Type B pancreatic cell (in vitro differentiated cells): ENCODE results near the gene CX3CR1. TPM values are rescaled to one million over a fixed set of nuclear protein-coding genes. Genes with fewer than 3 reads are reported as not detected.
A peak's percentile ranks its signal among the peaks of the same experiment; 100 is the strongest.

Experiments
- DNase-seq: peaks from one replicate; pipeline ENCODE4 v3.0.0; 2021; ENCODE audit warnings: mixed read lengths; ENCODE audit not compliant: unreplicated experiment; ENCODE audit errors: extremely low spot score
- H3K27ac Mint-ChIP-seq: 2 replicates; pipeline ENCODE4 v1.8.0; 2021; ENCODE audit warnings: mild to moderate bottlenecking, mixed read lengths
- H3K27me3 Mint-ChIP-seq: 2 replicates; pipeline ENCODE4 v1.8.0; 2021; ENCODE audit warnings: mixed read lengths
- H3K36me3 Mint-ChIP-seq: 2 replicates; pipeline ENCODE4 v1.8.0; 2021; ENCODE audit warnings: mixed read lengths
- H3K4me1 Mint-ChIP-seq: one replicate; pipeline ENCODE4 v1.8.0; 2021; ENCODE audit warnings: mixed read lengths; ENCODE audit not compliant: unreplicated experiment
- H3K4me3 Mint-ChIP-seq: 2 replicates; pipeline ENCODE4 v1.8.0; 2021; ENCODE audit warnings: mild to moderate bottlenecking, mixed read lengths
- H3K9me3 Mint-ChIP-seq: 2 replicates; pipeline ENCODE4 v1.8.0; 2021; ENCODE audit warnings: mixed read lengths
- total RNA-seq: library from RNA; stranded (reverse); gene quantifications from 2 replicates; pipeline ENCODE4 v1.2.1, GENCODE V29; 2021; ENCODE audit warnings: low replicate concordance
- TF ChIP-seq, protein P1 (sequence below): fragments of 200-600 bp; sonication (generic); conservative IDR thresholded peaks from 2 replicates; pipeline ENCODE4 v1.5.0; 2021; ENCODE audit warnings: antibody characterized with exemption, mild to moderate bottlenecking

Gene CX3CR1
- total RNA-seq, 1 donor from 2014 or later = not detected

- no peaks in the 10 kb centered on the region for H3K36me3 Mint-ChIP-seq
- no peak for DNase-seq
- TF ChIP-seq, protein P1, sequence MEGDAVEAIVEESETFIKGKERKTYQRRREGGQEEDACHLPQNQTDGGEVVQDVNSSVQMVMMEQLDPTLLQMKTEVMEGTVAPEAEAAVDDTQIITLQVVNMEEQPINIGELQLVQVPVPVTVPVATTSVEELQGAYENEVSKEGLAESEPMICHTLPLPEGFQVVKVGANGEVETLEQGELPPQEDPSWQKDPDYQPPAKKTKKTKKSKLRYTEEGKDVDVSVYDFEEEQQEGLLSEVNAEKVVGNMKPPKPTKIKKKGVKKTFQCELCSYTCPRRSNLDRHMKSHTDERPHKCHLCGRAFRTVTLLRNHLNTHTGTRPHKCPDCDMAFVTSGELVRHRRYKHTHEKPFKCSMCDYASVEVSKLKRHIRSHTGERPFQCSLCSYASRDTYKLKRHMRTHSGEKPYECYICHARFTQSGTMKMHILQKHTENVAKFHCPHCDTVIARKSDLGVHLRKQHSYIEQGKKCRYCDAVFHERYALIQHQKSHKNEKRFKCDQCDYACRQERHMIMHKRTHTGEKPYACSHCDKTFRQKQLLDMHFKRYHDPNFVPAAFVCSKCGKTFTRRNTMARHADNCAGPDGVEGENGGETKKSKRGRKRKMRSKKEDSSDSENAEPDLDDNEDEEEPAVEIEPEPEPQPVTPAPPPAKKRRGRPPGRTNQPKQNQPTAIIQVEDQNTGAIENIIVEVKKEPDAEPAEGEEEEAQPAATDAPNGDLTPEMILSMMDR = no peak
- H3K9me3 Mint-ChIP-seq = no peaks in the 10 kb centered on the region
- H3K4me3 Mint-ChIP-seq = no peak overlapping the region
- H3K27ac Mint-ChIP-seq = peak overlapping the region; percentile 71
- H3K27me3 Mint-ChIP-seq = peaks cover 8% of the 10 kb centered on the region
- H3K4me1 Mint-ChIP-seq = no peaks in the 10 kb centered on the region
These were observed 1.8 kb downstream of the CX3CR1 start for GRCh38 chr3:39277893-39278615.

DNA sequence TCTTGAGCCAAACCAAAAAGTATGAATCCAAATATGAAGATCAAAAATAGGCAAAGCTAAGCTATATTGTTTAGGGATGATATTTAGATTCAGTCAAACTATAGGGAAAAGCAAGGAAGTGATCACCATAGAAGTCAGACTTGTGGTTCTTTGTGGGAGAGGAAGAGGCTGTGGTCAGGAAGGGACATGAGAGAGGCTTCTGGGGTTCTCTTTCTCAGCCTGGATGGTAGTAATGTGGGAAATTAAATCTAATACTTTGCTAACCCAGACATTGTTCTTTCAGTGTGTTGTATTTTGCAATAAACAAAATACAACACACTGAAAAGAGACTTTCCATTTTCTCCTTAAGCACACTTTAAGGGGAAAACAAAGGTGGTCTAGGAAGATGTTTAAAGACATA is 3.1 kb downstream of the CX3CR1 start:
- Mint-ChIP-seq H3K4me3 (no peak overlapping the region), H3K27me3 (peaks cover 8% of the 10 kb centered on the region), H3K9me3 (no peaks in the 10 kb centered on the region), H3K36me3 (no peaks in the 10 kb centered on the region), H3K4me1 (no peaks in the 10 kb centered on the region), H3K27ac (no peak overlapping the region)
- no peak for DNase-seq
- TF ChIP-seq, protein P1 = no peak

- Mint-ChIP-seq H3K27me3 (peaks cover 8% of the 10 kb centered on the region), H3K4me3 (no peak overlapping the region), H3K9me3 (no peaks in the 10 kb centered on the region), H3K27ac (no peak overlapping the region), H3K36me3 (no peaks in the 10 kb centered on the region), H3K4me1 (no peaks in the 10 kb centered on the region)
- DNase-seq = no peak
- TF ChIP-seq, protein P1 = no peak
These were observed 3.8 kb downstream of the CX3CR1 start for GRCh38 chr3:39275963-39276593.

DNA sequence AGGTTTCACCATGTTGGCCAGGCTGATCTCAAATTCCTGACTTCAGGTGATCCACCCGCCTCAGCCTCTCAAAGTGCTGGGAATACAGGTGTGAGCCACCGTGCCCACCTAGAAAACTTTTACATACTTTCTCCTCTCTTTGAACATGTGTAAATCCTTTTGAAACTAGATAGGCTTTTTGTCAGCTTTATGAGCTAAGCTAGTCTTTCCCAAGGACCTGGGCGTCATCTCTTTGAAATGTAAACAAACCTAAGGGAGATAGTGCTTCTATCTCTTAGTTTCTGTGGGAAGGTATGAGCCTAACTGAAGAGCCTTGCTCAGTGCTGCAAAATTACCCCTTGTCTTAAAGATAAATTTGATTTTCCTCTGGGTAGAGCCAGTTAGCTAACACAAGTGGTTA is 4.8 kb downstream of the CX3CR1 start:
- Mint-ChIP-seq H3K4me1 (no peaks in the 10 kb centered on the region), H3K9me3 (no peaks in the 10 kb centered on the region), H3K36me3 (no peaks in the 10 kb centered on the region)

DNA sequence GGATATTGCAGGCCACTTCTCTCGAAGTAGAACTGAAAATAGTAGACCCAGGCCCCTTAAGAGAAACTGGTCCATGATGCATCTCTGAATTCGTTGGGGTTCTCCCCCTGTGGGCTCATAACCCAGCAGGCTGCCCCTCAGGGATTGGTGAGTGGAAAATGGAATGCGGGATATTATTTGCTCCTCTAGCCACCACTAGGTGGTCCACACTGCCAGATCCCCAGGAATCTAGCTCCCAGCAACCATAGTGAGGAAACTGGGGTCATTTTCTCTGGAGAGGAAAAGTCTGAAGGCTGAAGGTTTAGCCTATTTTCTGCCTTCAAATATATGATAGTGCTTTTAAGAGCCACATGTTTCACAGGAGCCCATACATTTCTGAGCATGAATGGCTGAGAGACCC is 6.7 kb downstream of the CX3CR1 start:
- no peaks in the 10 kb centered on the region for H3K4me1 Mint-ChIP-seq
- no peaks in the 10 kb centered on the region for H3K9me3 Mint-ChIP-seq
- H3K36me3 Mint-ChIP-seq = no peaks in the 10 kb centered on the region
- TF ChIP-seq, protein P1 = peak; percentile 52
- H3K27me3 Mint-ChIP-seq = peaks cover 12% of the 10 kb centered on the region
- no peak overlapping the region for H3K4me3 Mint-ChIP-seq
- H3K27ac Mint-ChIP-seq = no peak overlapping the region
- DNase-seq = no peak

More for the DNA sequence above, 4.8 kb downstream of the CX3CR1 start:
- no peak overlapping the region for H3K27ac Mint-ChIP-seq
- peaks cover 8% of the 10 kb centered on the region for H3K27me3 Mint-ChIP-seq
- DNase-seq = no peak
- H3K4me3 Mint-ChIP-seq = no peak overlapping the region
- TF ChIP-seq, protein P1 = no peak
